Stimulated activated CD4-positive, alpha-beta T cell treated with anti-CD3 and anti-CD28 coated beads, Interleukin-1b, Interleukin-23, amount 100 ng/mL, for 48 hours (primary cell): ENCODE results near the gene DNAJC5.
A peak's percentile ranks its signal among the peaks of the same experiment; 100 is the strongest.
"Not testable (repeated sequence)": the region's sequence is repeated elsewhere in the genome, so short reads cannot be mapped to it uniquely, and the experiment has no call there.

Experiments
- DNase-seq: peaks from one replicate; pipeline ENCODE4 v3.0.0-alpha.2; 2020

Gene DNAJC5

GRCh38 chr20:63957004-63957689, 62.2 kb downstream of the DNAJC5 start:
- DNase-seq, result peak; percentile 76

- peak; percentile 46 for DNase-seq
Measured at GRCh38 chr20:63957690-63958441, 62.9 kb downstream of the DNAJC5 start.

GRCh38 chr20:63958471-63958870, 63.5 kb downstream of the DNAJC5 start:
- no peak for DNase-seq

GRCh38 chr20:63958964-63959698, 64.2 kb downstream of the DNAJC5 start:
- no peak for DNase-seq

- no peak for DNase-seq
Measured at GRCh38 chr20:63959699-63960075, 64.8 kb downstream of the DNAJC5 start.

GRCh38 chr20:63960654-63961621, 66.0 kb downstream of the DNAJC5 start:
- DNase-seq, result not testable (repeated sequence)

GRCh38 chr20:63961664-63962425, 66.9 kb downstream of the DNAJC5 start:
- DNase-seq, result no peak

- DNase-seq, result no peak
Measured at GRCh38 chr20:63962426-63963347, 67.8 kb downstream of the DNAJC5 start.

- DNase-seq, result no peak
Measured at GRCh38 chr20:63963348-63963741, 68.4 kb downstream of the DNAJC5 start.

- no peak for DNase-seq
Measured at GRCh38 chr20:63963784-63964301, 68.9 kb downstream of the DNAJC5 start.

- DNase-seq, result peak; percentile 1
Measured at GRCh38 chr20:63964412-63964811, 69.5 kb downstream of the DNAJC5 start.

- no peak for DNase-seq
Measured at GRCh38 chr20:63966172-63966943, 71.4 kb downstream of the DNAJC5 start.

GRCh38 chr20:63966944-63967322, 72.0 kb downstream of the DNAJC5 start:
- DNase-seq, result no peak

- no peak for DNase-seq
Measured at GRCh38 chr20:63967330-63968135, 72.6 kb downstream of the DNAJC5 start.

GRCh38 chr20:63968136-63968927, 73.4 kb downstream of the DNAJC5 start:
- no peak for DNase-seq

GRCh38 chr20:63968928-63969760, 74.2 kb downstream of the DNAJC5 start:
- no peak for DNase-seq
